GM12878 (cell line): Measurements from ENCODE around the gene PCDH15. TPM values are rescaled to one million over a fixed set of nuclear protein-coding genes. Genes with fewer than 3 reads are reported as not detected.

Source experiments
- ATAC-seq: fragments of 200-7000 bp; cut with Tn5 transposase; 3 replicates; pipeline ENCODE4 v1.9.1; 2020; ENCODE audit warnings: mild to moderate bottlenecking, moderate library complexity
- BruUV-seq: library from RNA; stranded (reverse); fragments of 400-500 nt; replicated peaks from 2 replicates; lab custom pipeline; 2021; lab: Mats Ljungman, UMichigan
- CTCF ChIA-PET: fragments of 300-600 bp; sonication (Branson Sonifier 250); formaldehyde crosslinking; extraction: SDS; loops from one replicate; lab custom pipeline; 2021; ENCODE audit warnings: inconsistent platforms; lab: Yijun Ruan, JAX
- POLR2A ChIA-PET: fragments of 350-600 bp; formaldehyde crosslinking; extraction: SDS; loops from one replicate; lab custom pipeline; 2021; ENCODE audit warnings: inconsistent platforms; lab: Charles Lee
- RAD21 ChIA-PET: fragments of 300-600 bp; sonication (Branson Sonifier 250); formaldehyde crosslinking; loops from one replicate; lab custom pipeline; 2023; ENCODE audit warnings: antibody characterized with exemption; ENCODE audit not compliant: unreplicated experiment; lab: Charles Lee
- SMC1A ChIA-PET: fragments of 300-600 bp; sonication (Branson Sonifier 250); formaldehyde crosslinking; loops from one replicate; lab custom pipeline; 2023; ENCODE audit not compliant: unreplicated experiment, uncharacterized antibody; lab: Charles Lee
- DNase-seq: peaks from one replicate; pipeline ENCODE4 v3.0.0-alpha.2; 2011; ENCODE audit warnings: low read depth, low spot score
- FAIRE-seq: peaks from 3 replicates; lab custom pipeline; 2011; peaks lifted over from hg19 to GRCh38; lab: Jason Lieb, UNC
- H2AFZ ChIP-seq: 2 replicates; pipeline ENCODE4 v1.6.0; 2011; ENCODE audit warnings: low read depth, low read length, control low read depth; ENCODE audit not compliant: control insufficient read depth
- H3K27ac ChIP-seq: 2 replicates; pipeline ENCODE4 v1.5.1; 2011; ENCODE audit warnings: control low read depth; ENCODE audit not compliant: control insufficient read depth, insufficient read depth
- H3K27me3 ChIP-seq, 2 experiments: replicated peaks in 1 of 2; 2 replicates each; pipeline versions ENCODE4 v1.6.0 to v1.6.1; 2011; ENCODE audit warnings: low read length in 1 of 2; ENCODE audit not compliant: control insufficient read depth in 2 of 2, insufficient read depth in 2 of 2
- H3K36me3 ChIP-seq, 2 experiments: 2 replicates each; pipeline ENCODE4 v1.5.1; 2011; ENCODE audit warnings: low read length in 1 of 2; ENCODE audit not compliant: control insufficient read depth in 2 of 2, insufficient read depth in 2 of 2
- H3K4me1 ChIP-seq: 2 replicates; pipeline ENCODE4 v1.6.1; 2011; ENCODE audit warnings: mild to moderate bottlenecking, low read length, moderate library complexity, mixed read lengths; ENCODE audit not compliant: control insufficient read depth, insufficient read depth
- H3K4me2 ChIP-seq: 2 replicates; pipeline ENCODE4 v1.6.0; 2011; ENCODE audit warnings: control low read depth; ENCODE audit not compliant: control insufficient read depth, insufficient read depth
- H3K4me3 ChIP-seq: fragments of 200-600 bp; sonication (generic); 2 replicates; pipeline ENCODE4 v1.5.1; 2016
- H3K79me2 ChIP-seq: 2 replicates; pipeline ENCODE4 v1.6.0; 2011; ENCODE audit warnings: low read length; ENCODE audit not compliant: control insufficient read depth, insufficient read depth
- H3K9ac ChIP-seq: 2 replicates; pipeline ENCODE4 v1.8.0; 2011; ENCODE audit warnings: low read length, control low read depth, mixed read lengths; ENCODE audit not compliant: control insufficient read depth, insufficient read depth
- H3K9me3 ChIP-seq: replicated peaks from 3 replicates; pipeline ENCODE4 v1.5.1; 2011; ENCODE audit warnings: mild to moderate bottlenecking, low read length; ENCODE audit not compliant: control insufficient read depth, insufficient read depth
- H4K20me1 ChIP-seq: 2 replicates; pipeline ENCODE4 v1.6.0; 2011; ENCODE audit not compliant: control insufficient read depth, insufficient read depth
- BMI1 ChIP-seq: fragments of 450-650 bp; IDR thresholded peaks from 2 replicates; pipeline ENCODE4 v1.6.1; 2016; ENCODE audit warnings: mild to moderate bottlenecking, moderate library complexity, borderline replicate concordance
- DPF2 ChIP-seq: fragments of 450-650 bp; IDR thresholded peaks from 2 replicates; pipeline ENCODE4 v1.6.1; 2017; ENCODE audit warnings: mild to moderate bottlenecking
- HCFC1 ChIP-seq: fragments of 150-350 bp; IDR thresholded peaks from 2 replicates; pipeline ENCODE4 v1.6.1; 2014; ENCODE audit warnings: low read length
- NR2C1 ChIP-seq: fragments of 450-650 bp; IDR thresholded peaks from 2 replicates; pipeline ENCODE4 v1.6.1; 2017; ENCODE audit warnings: antibody characterized with exemption, mild to moderate bottlenecking, moderate library complexity
- NR2C2 ChIP-seq: IDR thresholded peaks from 2 replicates; pipeline ENCODE4 v1.6.1; 2011; ENCODE audit warnings: borderline replicate concordance, low read depth; ENCODE audit not compliant: control insufficient read depth, insufficient read length
- PBX3 ChIP-seq: IDR thresholded peaks from 2 replicates; pipeline ENCODE4 v1.6.1; 2011; ENCODE audit warnings: mild to moderate bottlenecking, low read depth, low read length, moderate library complexity; ENCODE audit not compliant: insufficient replicate concordance
- POU2F2 ChIP-seq: IDR thresholded peaks from 3 replicates; pipeline ENCODE4 v1.6.1; 2011; ENCODE audit warnings: low read depth, mild to moderate bottlenecking, low read length, borderline replicate concordance
- TBL1XR1 ChIP-seq: IDR thresholded peaks from 2 replicates; pipeline ENCODE4 v1.6.1; 2012; ENCODE audit warnings: low read depth, low read length, improper control_type of control experiment
- WRNIP1 ChIP-seq: IDR thresholded peaks from 2 replicates; pipeline ENCODE4 v1.6.1; 2011; ENCODE audit warnings: low read depth, low read length, improper control_type of control experiment, borderline replicate concordance
- WGBS: methylation state at CpG from one replicate; pipeline ENCODE4 v1.1.6; 2016; ENCODE audit warnings: low lambda C conversion rate; ENCODE audit not compliant: insufficient replicate concordance, insufficient coverage; ENCODE audit errors: missing lambda C conversion rate; 5-methylcytosine and 5-hydroxymethylcytosine counted together
- in situ Hi-C: fragments of 300-500 bp; cut with MboI; formaldehyde crosslinking; loops from 9 replicates; pipeline ENCODE4 v1.14.3; 2018; ENCODE audit warnings: mixed read lengths
- intact Hi-C: fragments of 100-400 bp; cut with micrococcal nuclease; formaldehyde crosslinking; loops from one replicate; pipeline ENCODE4 v1.14.2; 2022; ENCODE audit not compliant: unreplicated experiment
- polyA plus RNA-seq, 11 experiments: library from polyadenylated mRNA; depleted of rRNA in 4 of 11; unstranded in 6 of 11; stranded (reverse) in 5 of 11; fragments of >200 nt; fragmentation: Nextera tagmentation in 4 of 11; fragmentation: Illumina TruSeq in 1 of 11; extraction: Ambion mirVana in 4 of 11; extraction: Trizol in 1 of 11; gene quantifications; 1 replicate in 1 of 11; 2 replicates in 10 of 11; pipeline versions ENCODE4 v1.2.1 to v1.2.3, GENCODE V29; 2011 to 2016; ENCODE audit warnings: inconsistent platforms in 2 of 11, missing spikeins in 2 of 11, low read depth in 1 of 11
- total RNA-seq, 4 experiments: library from RNA; depleted of rRNA in 3 of 4; stranded (reverse); fragments of >200 nt in 3 of 4; fragmentation: Illumina TruSeq in 1 of 4; extraction: Trizol in 1 of 4; gene quantifications; 2 replicates each; pipeline versions ENCODE4 v1.2.1 to v1.2.3, GENCODE V29; 2013 to 2021
- TF ChIP-seq, protein P1 (sequence below): IDR thresholded peaks from 2 replicates; pipeline ENCODE4 v1.6.1; 2012; ENCODE audit warnings: mild to moderate bottlenecking, low read depth, low read length

The PCDH15 gene
- total and polyA plus RNA-seq, 10 of the 15 experiments (the other 5 are each of a cell fraction or from before 2014, with no cell fraction given): 0.03 to 0.52 (median 0.07) TPM; not detected in 6

- ChIA-PET CTCF (interaction anchor here (1.8 kb wide), 1 partner anchor 10 kb away, joined by 7 read pairs; no protein-coding TSS in a partner anchor), POLR2A (no interaction called here), SMC1A (interaction anchor here (4.2 kb wide), 1 partner anchor 41 kb away, joined by 28 read pairs; no protein-coding TSS in a partner anchor), RAD21 (no interaction called here)
- Histone ChIP-seq H3K9me3 (no peaks in the 10 kb centered on the region), H3K9ac (no peak overlapping the region), H3K27me3 (no peaks in the 10 kb centered on the region), H2AFZ (no peak overlapping the region), H3K36me3 (no peaks in the 10 kb centered on the region), H3K4me3 (no peak overlapping the region), H3K4me2 (no peak overlapping the region), H3K4me1 (no peaks in the 10 kb centered on the region), H3K79me2 (no peaks in the 10 kb centered on the region), H3K27ac (no peak overlapping the region), H4K20me1 (no peaks in the 10 kb centered on the region)
- DNase-seq (no peak), FAIRE-seq (no peak), ATAC-seq (no peak)
- intact Hi-C loops: no loop called here
- no TSS peak for BruUV-seq
- in situ Hi-C loops: no loop called here
- WGBS: 0% methylated on average over 2 of the region's 2 CpGs
- TF ChIP-seq POU2F2 (no peak), PBX3 (no peak), TBL1XR1 (no peak), NR2C2 (no peak)
These were observed 709.8 kb downstream of the PCDH15 start for GRCh38 chr10:54091237-54091636.

DNA sequence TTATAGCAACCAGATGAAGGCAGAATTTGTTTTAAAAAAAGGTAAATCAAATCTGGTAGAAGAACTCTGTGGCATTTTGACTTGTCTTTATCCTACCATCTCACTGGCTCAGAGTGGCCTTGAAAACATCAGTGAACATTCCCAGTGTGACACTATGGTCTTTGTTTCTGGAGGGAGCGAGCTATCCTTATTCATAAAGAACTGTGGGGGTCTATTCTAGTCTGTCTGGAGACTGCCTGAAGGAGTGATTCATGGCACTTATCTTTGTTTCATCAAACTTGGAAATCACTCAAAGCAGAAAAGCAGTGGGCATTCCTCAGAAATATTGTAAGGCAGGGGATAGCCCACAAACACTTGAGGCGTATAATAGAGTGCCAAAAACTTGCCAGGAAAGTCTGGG is 719.1 kb downstream of the PCDH15 start:
- POLR2A ChIA-PET: no interaction called here
- Histone ChIP-seq H4K20me1 (no peaks in the 10 kb centered on the region), H3K27ac (no peak overlapping the region), H2AFZ (no peak overlapping the region), H3K27me3 (no peaks in the 10 kb centered on the region), H3K4me1 (no peaks in the 10 kb centered on the region), H3K4me3 (no peak overlapping the region), H3K36me3 (no peaks in the 10 kb centered on the region), H3K9ac (no peak overlapping the region), H3K9me3 (no peaks in the 10 kb centered on the region), H3K4me2 (no peak overlapping the region), H3K79me2 (no peaks in the 10 kb centered on the region)
- TF ChIP-seq, protein P1, sequence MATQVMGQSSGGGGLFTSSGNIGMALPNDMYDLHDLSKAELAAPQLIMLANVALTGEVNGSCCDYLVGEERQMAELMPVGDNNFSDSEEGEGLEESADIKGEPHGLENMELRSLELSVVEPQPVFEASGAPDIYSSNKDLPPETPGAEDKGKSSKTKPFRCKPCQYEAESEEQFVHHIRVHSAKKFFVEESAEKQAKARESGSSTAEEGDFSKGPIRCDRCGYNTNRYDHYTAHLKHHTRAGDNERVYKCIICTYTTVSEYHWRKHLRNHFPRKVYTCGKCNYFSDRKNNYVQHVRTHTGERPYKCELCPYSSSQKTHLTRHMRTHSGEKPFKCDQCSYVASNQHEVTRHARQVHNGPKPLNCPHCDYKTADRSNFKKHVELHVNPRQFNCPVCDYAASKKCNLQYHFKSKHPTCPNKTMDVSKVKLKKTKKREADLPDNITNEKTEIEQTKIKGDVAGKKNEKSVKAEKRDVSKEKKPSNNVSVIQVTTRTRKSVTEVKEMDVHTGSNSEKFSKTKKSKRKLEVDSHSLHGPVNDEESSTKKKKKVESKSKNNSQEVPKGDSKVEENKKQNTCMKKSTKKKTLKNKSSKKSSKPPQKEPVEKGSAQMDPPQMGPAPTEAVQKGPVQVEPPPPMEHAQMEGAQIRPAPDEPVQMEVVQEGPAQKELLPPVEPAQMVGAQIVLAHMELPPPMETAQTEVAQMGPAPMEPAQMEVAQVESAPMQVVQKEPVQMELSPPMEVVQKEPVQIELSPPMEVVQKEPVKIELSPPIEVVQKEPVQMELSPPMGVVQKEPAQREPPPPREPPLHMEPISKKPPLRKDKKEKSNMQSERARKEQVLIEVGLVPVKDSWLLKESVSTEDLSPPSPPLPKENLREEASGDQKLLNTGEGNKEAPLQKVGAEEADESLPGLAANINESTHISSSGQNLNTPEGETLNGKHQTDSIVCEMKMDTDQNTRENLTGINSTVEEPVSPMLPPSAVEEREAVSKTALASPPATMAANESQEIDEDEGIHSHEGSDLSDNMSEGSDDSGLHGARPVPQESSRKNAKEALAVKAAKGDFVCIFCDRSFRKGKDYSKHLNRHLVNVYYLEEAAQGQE: no peak
- TF ChIP-seq NR2C1: no peak
- TF ChIP-seq WRNIP1: no peak
- TF ChIP-seq DPF2: no peak
- TF ChIP-seq BMI1: no peak
- TF ChIP-seq HCFC1: no peak
- SMC1A ChIA-PET: interaction anchor here (0.9 to 1.8 kb wide), 3 partner anchors 15 to 51 kb away, joined by 3 to 10 read pairs (median 3); no protein-coding TSS in a partner anchor
- WGBS: 3% methylated on average over 2 of the region's 2 CpGs
- no peak for FAIRE-seq
- in situ Hi-C loops (no loop called here), intact Hi-C loops (no loop called here)
- RAD21 ChIA-PET: no interaction called here
- no peak for ATAC-seq
- CTCF ChIA-PET: interaction anchor here (0.9 to 2.9 kb wide), 5 partner anchors 9 to 52 kb away, joined by 3 to 7 read pairs (median 3); no protein-coding TSS in a partner anchor
- no peak for DNase-seq
- BruUV-seq: no TSS peak
